Stimulated activated CD4-positive, alpha-beta T cell treated with anti-CD3 and anti-CD28 coated beads, Interleukin-1b, Interleukin-23, amount 100 ng/mL, for 1 hour (primary cell): ENCODE data around the gene F12.
"Not testable (repeated sequence)": the region's sequence is repeated elsewhere in the genome, so short reads cannot be mapped to it uniquely, and the experiment has no call there.

Experiments
- DNase-seq, 2 donors: peaks; one replicate each; pipeline ENCODE4 v3.0.0-alpha.2; 2020; ENCODE audit warnings: low read depth in 2 of 2

Gene F12

GRCh38 chr5:177432839-177433657, 23.7 kb upstream of the F12 start:
- DNase-seq = no peak

GRCh38 chr5:177432143-177432838, 22.9 kb upstream of the F12 start:
- DNase-seq = no peak

- DNase-seq = no peak
Observed at GRCh38 chr5:177431317-177432142, 22.2 kb upstream of the F12 start.

GRCh38 chr5:177430972-177431316, 21.6 kb upstream of the F12 start:
- no peak for DNase-seq

- no peak for DNase-seq
Observed at GRCh38 chr5:177430140-177430951, 21.0 kb upstream of the F12 start.

- peak; percentile 60 to 73 for DNase-seq
Observed at GRCh38 chr5:177429248-177430040, 20.1 kb upstream of the F12 start.

GRCh38 chr5:177428574-177429217, 19.3 kb upstream of the F12 start:
- no peak for DNase-seq

- DNase-seq = no peak
Observed at GRCh38 chr5:177427919-177428573, 18.7 kb upstream of the F12 start.

GRCh38 chr5:177427211-177427822, 18.0 kb upstream of the F12 start:
- no peak for DNase-seq

- no peak for DNase-seq
Observed at GRCh38 chr5:177426566-177427210, 17.3 kb upstream of the F12 start, which contains the start of gene GRK6. GRK6 (plus strand) TSS chr5:177426676; CDS start chr5:177426846, 170 bp downstream.

GRCh38 chr5:177425801-177426565, 16.6 kb upstream of the F12 start:
- peak; percentile 93 to 100 for DNase-seq

GRCh38 chr5:177425196-177425800, 15.9 kb upstream of the F12 start:
- no peak for DNase-seq

GRCh38 chr5:177423671-177424070, 14.3 kb upstream of the F12 start:
- DNase-seq = no peak

GRCh38 chr5:177421062-177421798, 11.9 kb upstream of the F12 start:
- DNase-seq = no peak

- not testable (repeated sequence) for DNase-seq
Observed at GRCh38 chr5:177420472-177420871, 11.1 kb upstream of the F12 start.

- DNase-seq = no peak
Observed at GRCh38 chr5:177419046-177419445, 9.7 kb upstream of the F12 start.

- DNase-seq = not testable (repeated sequence)
Observed at GRCh38 chr5:177417081-177417480, 7.7 kb upstream of the F12 start.
